Thoracic aorta (tissue), 2 donors: ENCODE data around the gene DYNC1LI1. TPM values are rescaled to one million over a fixed set of nuclear protein-coding genes. Genes with fewer than 3 reads are reported as not detected.

Experiments used
- ATAC-seq: fragments of 150-250 bp; one replicate; pipeline ENCODE4 v1.8.0; 2017; ENCODE audit warnings: low read depth; ENCODE audit not compliant: insufficient number of reproducible peaks, low FRiP score
- DNase-seq: peaks from one replicate; pipeline ENCODE4 v3.0.0-alpha.2; 2020; ENCODE audit warnings: low spot score
- H3K27ac ChIP-seq, 2 donors: fragments of 200-600 bp; sonication (generic); 1 replicate in 1 of 2; 2 replicates in 1 of 2; pipeline ENCODE4 v1.5.1; 2016; ENCODE audit warnings: mild to moderate bottlenecking in 2 of 2, moderate library complexity in 2 of 2
- H3K27me3 ChIP-seq: fragments of 200-600 bp; sonication (generic); replicated peaks from 2 replicates; pipeline ENCODE4 v1.6.0; 2016; ENCODE audit warnings: mild to moderate bottlenecking; ENCODE audit not compliant: insufficient read depth
- H3K36me3 ChIP-seq: fragments of 200-600 bp; sonication (generic); one replicate; pipeline ENCODE4 v1.5.1; 2016
- H3K4me1 ChIP-seq, 2 donors: fragments of 200-600 bp; sonication (generic); 1 replicate in 1 of 2; 2 replicates in 1 of 2; pipeline versions ENCODE4 v1.5.1 to v1.6.0; 2016; ENCODE audit warnings: low read depth in 2 of 2, mild to moderate bottlenecking in 1 of 2; ENCODE audit not compliant: control insufficient read depth in 1 of 2
- H3K4me3 ChIP-seq: fragments of 200-600 bp; sonication (generic); 2 replicates; pipeline ENCODE4 v1.5.1; 2016; ENCODE audit warnings: mild to moderate bottlenecking
- H3K9me3 ChIP-seq: fragments of 200-600 bp; sonication (generic); 2 replicates; pipeline ENCODE4 v1.5.1; 2016
- CTCF ChIP-seq: fragments of 200-600 bp; sonication (generic); IDR thresholded peaks from one replicate; pipeline ENCODE4 v1.5.1; 2019; ENCODE audit warnings: antibody characterized with exemption
- total RNA-seq, 2 donors: library from RNA; depleted of rRNA; stranded (reverse); fragments of >200 nt; gene quantifications; one replicate each; pipeline versions ENCODE4 v1.1.0 to v1.2.3, GENCODE V29; 2016

The DYNC1LI1 gene
- total RNA-seq, 2 donors from 2014 or later, result 28.3 to 44.4 TPM

DNA sequence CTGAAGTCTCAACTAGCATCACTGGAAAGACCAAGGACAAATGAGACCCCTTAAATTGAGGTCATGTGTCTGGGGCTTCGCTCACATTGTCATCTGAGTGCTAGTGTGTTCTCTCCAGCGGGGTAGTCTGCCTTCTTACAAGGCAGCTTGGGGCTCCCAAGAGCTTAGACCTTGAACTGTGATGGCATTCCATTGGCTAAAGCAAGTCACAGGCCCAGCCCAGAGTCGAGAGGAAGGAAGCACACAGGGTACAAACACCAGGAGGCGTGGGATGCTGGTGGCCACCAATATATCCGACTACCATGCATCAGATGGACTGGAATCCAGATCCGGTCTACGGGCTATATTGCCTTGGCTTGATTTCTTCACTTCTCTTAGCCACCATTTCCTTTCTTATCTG is 31.5 kb upstream of the DYNC1LI1 start:
- TF ChIP-seq CTCF, result no peak
- no peak for ATAC-seq
- Histone ChIP-seq H3K27me3 (no peaks in the 10 kb centered on the region), H3K4me1 (peaks cover 6% of the 10 kb centered on the region in 2 donors), H3K4me3 (no peak overlapping the region), H3K36me3 (no peaks in the 10 kb centered on the region), H3K27ac (no peak overlapping the region), H3K9me3 (no peaks in the 10 kb centered on the region)
- DNase-seq, result no peak

GRCh38 chr3:32601722-32602121 is 31.1 kb upstream of the DYNC1LI1 start:
- no peak for TF ChIP-seq CTCF
- Histone ChIP-seq H3K9me3 (no peaks in the 10 kb centered on the region), H3K4me1 (peaks cover 7 to 11% of the 10 kb centered on the region in 2 donors), H3K27me3 (no peaks in the 10 kb centered on the region), H3K4me3 (no peak overlapping the region), H3K36me3 (no peaks in the 10 kb centered on the region), H3K27ac (no peak overlapping the region)
- no peak for DNase-seq
- no peak for ATAC-seq

DNA sequence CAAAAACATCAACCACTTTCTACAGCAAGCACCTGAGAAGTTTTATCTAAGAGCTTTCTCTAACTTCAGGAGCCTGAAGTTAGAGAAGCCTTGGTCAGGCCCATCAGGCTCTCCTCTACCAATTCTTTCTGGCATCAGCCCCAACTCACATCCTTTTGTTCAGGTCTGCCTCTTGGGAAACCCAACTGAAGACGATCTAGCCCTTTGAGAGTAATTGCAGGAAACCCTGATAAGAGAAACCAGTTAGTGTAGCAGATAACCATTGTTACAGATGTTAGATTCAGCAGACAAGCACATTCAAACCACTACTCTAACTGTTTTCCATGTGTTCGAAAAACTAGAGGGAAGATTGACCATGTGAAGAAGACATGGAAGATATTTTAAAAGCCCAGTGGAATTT is 27.0 kb upstream of the DYNC1LI1 start:
- DNase-seq (no peak), ATAC-seq (no peak)
- TF ChIP-seq CTCF, result no peak
- Histone ChIP-seq H3K36me3 (no peaks in the 10 kb centered on the region), H3K9me3 (no peaks in the 10 kb centered on the region), H3K4me3 (no peak overlapping the region), H3K4me1 (peaks cover 15 to 46% of the 10 kb centered on the region in 2 donors), H3K27me3 (no peaks in the 10 kb centered on the region), H3K27ac (peak overlapping the region; percentile 71 to 77)

GRCh38 chr3:32596909-32597369 is 26.3 kb upstream of the DYNC1LI1 start:
- peaks cover 15 to 51% of the 10 kb centered on the region in 2 donors for H3K4me1 ChIP-seq
- H3K27ac ChIP-seq, result peak overlapping the region; percentile 71 to 77
- H3K27me3 ChIP-seq, result no peaks in the 10 kb centered on the region
- H3K4me3 ChIP-seq, result peak overlapping the region; percentile 2
- no peaks in the 10 kb centered on the region for H3K36me3 ChIP-seq
- ATAC-seq (peak; percentile 27), DNase-seq (no peak)
- no peaks in the 10 kb centered on the region for H3K9me3 ChIP-seq
- TF ChIP-seq CTCF, result no peak

- ATAC-seq, result no peak
- no peak for DNase-seq
- Histone ChIP-seq H3K27ac (peak overlapping the region; percentile 71 to 77), H3K4me3 (no peak overlapping the region), H3K27me3 (no peaks in the 10 kb centered on the region), H3K9me3 (no peaks in the 10 kb centered on the region), H3K36me3 (no peaks in the 10 kb centered on the region), H3K4me1 (peaks cover 15 to 53% of the 10 kb centered on the region in 2 donors)
- no peak for TF ChIP-seq CTCF
Observed at GRCh38 chr3:32596282-32596908, 25.7 kb upstream of the DYNC1LI1 start.
